ENCODE measurements around the gene DIP2C. TPM values are rescaled to one million over a fixed set of nuclear protein-coding genes. Genes with fewer than 3 reads are reported as not detected.
"Not testable (repeated sequence)": the region's sequence is repeated elsewhere in the genome, so short reads cannot be mapped to it uniquely, and the experiment has no call there.

DIP2C gene
- total RNA-seq, 1 donor, result 19.9 TPM

DNA sequence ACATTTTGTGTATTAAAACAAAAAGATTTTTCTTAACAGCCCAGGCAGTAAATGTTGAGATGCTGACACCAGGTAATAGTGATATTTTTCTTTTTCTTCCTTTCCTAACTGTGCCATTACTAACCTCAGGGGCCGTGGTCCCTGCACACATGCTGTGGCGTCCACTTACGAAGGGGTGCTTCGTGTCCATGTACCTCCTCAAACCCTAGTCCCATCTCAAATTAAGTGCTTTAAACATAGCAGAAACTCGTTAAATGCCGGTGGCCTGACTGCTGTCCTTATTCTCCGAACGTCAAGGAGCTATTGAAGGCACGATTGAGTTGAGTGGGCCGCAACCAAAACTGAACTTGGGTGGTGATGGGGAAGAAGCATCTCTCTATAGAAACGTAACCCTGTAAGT, 421.8 kb downstream of the DIP2C start:
- TF ChIP-seq, protein P1, sequence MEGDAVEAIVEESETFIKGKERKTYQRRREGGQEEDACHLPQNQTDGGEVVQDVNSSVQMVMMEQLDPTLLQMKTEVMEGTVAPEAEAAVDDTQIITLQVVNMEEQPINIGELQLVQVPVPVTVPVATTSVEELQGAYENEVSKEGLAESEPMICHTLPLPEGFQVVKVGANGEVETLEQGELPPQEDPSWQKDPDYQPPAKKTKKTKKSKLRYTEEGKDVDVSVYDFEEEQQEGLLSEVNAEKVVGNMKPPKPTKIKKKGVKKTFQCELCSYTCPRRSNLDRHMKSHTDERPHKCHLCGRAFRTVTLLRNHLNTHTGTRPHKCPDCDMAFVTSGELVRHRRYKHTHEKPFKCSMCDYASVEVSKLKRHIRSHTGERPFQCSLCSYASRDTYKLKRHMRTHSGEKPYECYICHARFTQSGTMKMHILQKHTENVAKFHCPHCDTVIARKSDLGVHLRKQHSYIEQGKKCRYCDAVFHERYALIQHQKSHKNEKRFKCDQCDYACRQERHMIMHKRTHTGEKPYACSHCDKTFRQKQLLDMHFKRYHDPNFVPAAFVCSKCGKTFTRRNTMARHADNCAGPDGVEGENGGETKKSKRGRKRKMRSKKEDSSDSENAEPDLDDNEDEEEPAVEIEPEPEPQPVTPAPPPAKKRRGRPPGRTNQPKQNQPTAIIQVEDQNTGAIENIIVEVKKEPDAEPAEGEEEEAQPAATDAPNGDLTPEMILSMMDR (IDR thresholded peaks at IDR 0.05; ENCODE audit: insufficient read depth, low read depth, low read length), result no peak
- no peak for DNase-seq (ENCODE audit: low read depth)
- H3K4me3 ChIP-seq (ENCODE audit: low read depth, low read length), result no peak overlapping the region

DNA sequence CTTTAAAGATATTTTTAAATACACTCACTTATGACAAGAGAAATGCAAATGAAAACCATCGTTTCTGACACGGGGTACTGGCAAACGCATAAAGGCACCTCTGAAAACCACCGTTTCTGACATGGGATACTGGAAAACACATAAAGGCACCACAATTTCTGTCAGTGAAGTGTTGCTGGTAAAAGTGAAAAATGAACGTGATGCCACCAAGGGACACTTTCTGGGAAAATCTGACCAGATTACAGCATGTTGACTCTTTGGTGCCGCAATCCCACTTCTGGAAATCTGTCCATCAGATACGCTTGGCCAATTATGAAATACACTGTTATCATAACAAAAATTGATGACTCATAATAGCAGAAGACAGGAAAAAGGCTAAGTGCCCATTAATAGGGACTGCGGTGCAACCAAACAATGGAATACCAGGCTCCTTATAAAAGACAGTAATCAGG, 422.5 kb downstream of the DIP2C start:
- TF ChIP-seq, protein P1 (IDR thresholded peaks at IDR 0.05; ENCODE audit: insufficient read depth, low read depth, low read length), result no peak
- peak; percentile 62 for DNase-seq (ENCODE audit: low read depth)
- no peak overlapping the region for H3K4me3 ChIP-seq (ENCODE audit: low read depth, low read length)

GRCh38 chr10:265816-266588, 423.5 kb downstream of the DIP2C start:
- DNase-seq (ENCODE audit: low read depth); H3K4me3 ChIP-seq (ENCODE audit: low read depth, low read length): not testable (repeated sequence)

DNA sequence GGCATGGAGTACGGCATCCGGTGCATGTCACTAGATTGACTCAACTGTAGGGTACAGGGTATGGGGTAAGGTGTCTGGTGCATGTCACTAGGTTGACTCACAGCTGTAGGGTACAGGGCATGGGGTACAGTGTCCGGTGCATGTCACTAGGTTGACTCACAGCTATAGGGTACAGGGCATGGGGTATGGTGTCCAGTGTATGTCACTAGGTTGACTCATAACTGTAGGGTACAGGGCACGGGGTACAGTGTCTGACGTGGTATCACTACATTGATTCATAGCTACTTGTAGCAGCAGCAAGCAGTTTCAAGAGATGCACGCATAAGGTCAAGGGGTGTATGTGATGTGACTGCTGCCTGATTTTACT, 424.4 kb downstream of the DIP2C start:
- not testable (repeated sequence) for H3K4me3 ChIP-seq (ENCODE audit: low read depth, low read length); DNase-seq (ENCODE audit: low read depth)

- not testable (repeated sequence) for H3K4me3 ChIP-seq (ENCODE audit: low read depth, low read length); DNase-seq (ENCODE audit: low read depth)
These were observed 425.1 kb downstream of the DIP2C start for GRCh38 chr10:264160-265073.

GRCh38 chr10:260819-261429, 428.5 kb downstream of the DIP2C start:
- H3K4me3 ChIP-seq (ENCODE audit: low read depth, low read length), result no peak overlapping the region
- DNase-seq (ENCODE audit: low read depth), result no peak
- TF ChIP-seq, protein P1 (IDR thresholded peaks at IDR 0.05; ENCODE audit: insufficient read depth, low read depth, low read length), result no peak

DNA sequence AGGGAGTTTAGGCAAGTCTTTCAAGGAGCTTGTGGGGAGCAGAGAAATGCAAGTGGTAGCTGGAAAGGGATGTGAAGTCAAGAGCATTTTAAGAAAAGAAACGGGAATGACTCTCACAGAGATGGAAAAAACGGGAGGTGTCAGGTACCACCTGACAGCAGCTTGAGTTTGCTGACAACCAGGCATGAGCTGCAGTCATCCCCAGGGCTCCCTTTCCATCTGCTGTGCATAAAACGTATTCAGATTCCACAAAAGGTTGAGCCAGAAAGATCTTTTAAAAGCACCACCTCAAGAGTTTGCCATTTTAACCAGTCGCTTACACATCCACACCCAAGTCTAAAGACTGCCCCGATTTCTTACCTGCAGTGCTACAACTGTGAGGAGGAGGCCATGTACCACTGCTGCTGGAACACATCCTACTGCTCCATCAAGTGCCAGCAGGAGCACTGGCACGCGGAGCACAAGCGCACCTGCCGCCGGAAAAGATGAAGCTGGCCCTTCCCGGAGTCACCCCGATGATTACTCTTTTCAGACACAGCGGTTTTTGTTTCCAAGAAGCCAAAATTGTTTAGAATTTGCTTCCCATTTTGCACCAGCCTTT, 437.4 kb downstream of the DIP2C start:
- TF ChIP-seq, protein P1 (IDR thresholded peaks at IDR 0.05; ENCODE audit: insufficient read depth, low read depth, low read length), result no peak
- DNase-seq (ENCODE audit: low read depth), result no peak
- H3K4me3 ChIP-seq (ENCODE audit: low read depth, low read length), result no peak overlapping the region

GRCh38 chr10:248307-248706, 441.2 kb downstream of the DIP2C start:
- DNase-seq (ENCODE audit: low read depth), result no peak
- TF ChIP-seq, protein P1 (IDR thresholded peaks at IDR 0.05; ENCODE audit: insufficient read depth, low read depth, low read length), result no peak
- H3K4me3 ChIP-seq (ENCODE audit: low read depth, low read length), result no peak overlapping the region
